HG03066 (cell line): ENCODE data around the gene USH1C.

Experiments
- ATAC-seq: cut with Tn5 transposase; IDR thresholded peaks from one replicate; pipeline ENCODE4 v1.9.1; 2021; ENCODE audit warnings: low read depth; ENCODE audit not compliant: unreplicated experiment

The USH1C gene

GRCh38 chr11:17443926-17444690 is 100.1 kb downstream of the USH1C start:
- ATAC-seq: no peak
